Immature natural killer cell (primary cell): Measurements from ENCODE around the gene TUBA4A. TPM values are rescaled to one million over a fixed set of nuclear protein-coding genes. Genes with fewer than 3 reads are reported as not detected.

Source experiments
- DNase-seq, 3 donors: peaks; one replicate each; pipeline ENCODE4 v3.0.0; 2022; ENCODE audit warnings: mixed read lengths in 1 of 3
- H3K27ac Mint-ChIP-seq, 6 donors: one replicate each; pipeline ENCODE4 v1.8.0; 2020; ENCODE audit warnings: mixed read lengths in 6 of 6, mild to moderate bottlenecking in 5 of 6, inconsistent platforms in 4 of 6, moderate library complexity in 3 of 6
- H3K27me3 Mint-ChIP-seq, 3 donors: one replicate each; pipeline ENCODE4 v1.8.0; 2020 to 2021; ENCODE audit warnings: low read depth in 3 of 3, mild to moderate bottlenecking in 3 of 3, mixed read lengths in 3 of 3, moderate library complexity in 3 of 3, inconsistent platforms in 1 of 3
- H3K36me3 Mint-ChIP-seq, 3 donors: one replicate each; pipeline ENCODE4 v1.8.0; 2020; ENCODE audit warnings: mixed read lengths in 3 of 3, inconsistent platforms in 2 of 3, mild to moderate bottlenecking in 2 of 3
- H3K4me1 Mint-ChIP-seq, 2 donors: one replicate each; pipeline ENCODE4 v1.8.0; 2020; ENCODE audit warnings: inconsistent platforms in 2 of 2, mild to moderate bottlenecking in 2 of 2, mixed read lengths in 2 of 2, moderate library complexity in 1 of 2
- H3K4me3 Mint-ChIP-seq, 5 donors: one replicate each; pipeline ENCODE4 v1.8.0; 2020; ENCODE audit warnings: mild to moderate bottlenecking in 5 of 5, mixed read lengths in 5 of 5, inconsistent platforms in 3 of 5, moderate library complexity in 3 of 5
- H3K9me3 Mint-ChIP-seq, 6 donors: one replicate each; pipeline ENCODE4 v1.8.0; 2020; ENCODE audit warnings: mild to moderate bottlenecking in 6 of 6, mixed read lengths in 6 of 6, inconsistent platforms in 4 of 6, moderate library complexity in 3 of 6
- polyA plus RNA-seq, 3 donors: library from polyadenylated mRNA; unstranded; fragments of 300-500 nt; fragmentation: Illumina TruSeq; gene quantifications; one replicate each; pipeline ENCODE4 v1.2.3, GENCODE V29; 2021

The TUBA4A gene
- polyA plus RNA-seq, 3 donors from 2014 or later, result 88.6 to 137 (median 124) TPM

- peak overlapping the region; percentile 68 to 100 (median 99) for H3K27ac Mint-ChIP-seq
- no peak for DNase-seq
- H3K4me3 Mint-ChIP-seq, result peak overlapping the region in 1 of 5 donors; percentile 10
- H3K36me3 Mint-ChIP-seq, result peaks cover 3 to 28% (median 7%) of the 10 kb centered on the region in 3 donors
- H3K27me3 Mint-ChIP-seq, result peaks cover 14 to 27% (median 21%) of the 10 kb centered on the region in 3 donors
- peaks cover 25 to 42% of the 10 kb centered on the region in 2 donors for H3K4me1 Mint-ChIP-seq
- H3K9me3 Mint-ChIP-seq, result no peaks in the 10 kb centered on the region
Observed at GRCh38 chr2:219282943-219283581, 29.3 kb upstream of the TUBA4A start.

- peaks cover 3 to 28% (median 7%) of the 10 kb centered on the region in 3 donors for H3K36me3 Mint-ChIP-seq
- H3K27me3 Mint-ChIP-seq, result peaks cover 20 to 32% (median 27%) of the 10 kb centered on the region in 3 donors
- DNase-seq, result no peak
- H3K27ac Mint-ChIP-seq, result peak overlapping the region; percentile 3 to 100 (median 99)
- H3K4me1 Mint-ChIP-seq, result peaks cover 32 to 49% of the 10 kb centered on the region in 2 donors
- H3K9me3 Mint-ChIP-seq, result no peaks in the 10 kb centered on the region
- H3K4me3 Mint-ChIP-seq, result peak overlapping the region in 1 of 5 donors; percentile 10
Observed at GRCh38 chr2:219282375-219282774, 28.7 kb upstream of the TUBA4A start.

- Mint-ChIP-seq H3K27me3 (peaks cover 21 to 30% (median 27%) of the 10 kb centered on the region in 3 donors), H3K27ac (peak overlapping the region; percentile 99 to 100 (median 99)), H3K9me3 (no peaks in the 10 kb centered on the region), H3K36me3 (peaks cover 3 to 28% (median 7%) of the 10 kb centered on the region in 3 donors), H3K4me1 (peaks cover 34 to 52% of the 10 kb centered on the region in 2 donors), H3K4me3 (no peak overlapping the region)
- no peak for DNase-seq
Observed at GRCh38 chr2:219281588-219281987, 27.9 kb upstream of the TUBA4A start.

DNA sequence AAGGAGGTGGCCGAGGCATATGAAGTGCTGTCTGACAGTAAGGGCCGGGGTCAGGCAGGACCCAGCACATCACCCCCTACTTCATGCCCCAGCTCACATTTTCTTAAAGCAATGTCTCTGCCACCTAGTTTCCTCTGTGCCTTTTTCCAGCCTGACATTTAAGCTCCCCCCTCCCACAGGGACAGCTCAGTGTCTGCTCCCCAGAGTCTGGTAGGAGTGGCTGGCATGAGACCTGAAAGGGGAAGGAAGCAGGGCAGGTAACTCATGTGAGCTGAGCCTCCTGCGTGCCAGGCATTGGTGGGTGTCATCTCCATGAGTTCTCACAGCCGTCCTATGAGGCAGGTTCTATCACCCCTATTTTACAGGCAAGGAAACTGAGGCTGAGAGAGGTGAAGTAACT, 26.9 kb upstream of the TUBA4A start:
- DNase-seq, result no peak
- peaks cover 21 to 30% (median 27%) of the 10 kb centered on the region in 3 donors for H3K27me3 Mint-ChIP-seq
- H3K27ac Mint-ChIP-seq, result peak overlapping the region; percentile 99 to 100 (median 99)
- peaks cover 3 to 28% (median 7%) of the 10 kb centered on the region in 3 donors for H3K36me3 Mint-ChIP-seq
- H3K4me3 Mint-ChIP-seq, result peak overlapping the region; percentile 6 to 93 (median 92)
- peaks cover 34 to 52% of the 10 kb centered on the region in 2 donors for H3K4me1 Mint-ChIP-seq
- no peaks in the 10 kb centered on the region for H3K9me3 Mint-ChIP-seq

DNA sequence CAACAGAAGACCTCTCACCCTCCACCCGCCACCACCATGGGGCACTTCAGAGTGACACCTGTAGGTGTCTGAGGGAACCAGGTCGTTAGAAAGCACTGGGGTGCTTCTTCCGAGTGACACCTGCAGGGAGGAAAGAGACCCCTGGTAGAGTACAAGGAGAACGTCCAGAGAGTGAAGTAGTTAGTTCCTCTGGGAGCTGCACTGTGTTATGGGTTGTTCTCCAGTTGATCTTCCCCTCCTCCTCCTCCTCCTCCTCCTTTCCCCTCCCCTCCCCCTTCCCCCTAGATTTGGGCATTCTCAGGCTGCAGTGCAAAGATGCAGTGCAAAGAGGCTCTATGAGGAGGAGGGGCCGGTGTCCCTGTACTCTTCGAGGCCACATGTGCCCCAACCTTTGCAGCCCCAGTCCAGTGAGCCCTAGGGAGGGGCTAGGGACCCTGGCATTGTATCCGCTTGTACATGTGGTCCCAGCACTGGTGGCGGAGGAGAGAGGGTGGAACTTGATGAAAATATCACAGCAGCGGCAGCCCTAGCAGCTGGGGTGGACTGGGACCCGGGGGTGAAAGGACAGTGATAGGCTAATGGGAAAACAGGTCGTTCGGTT, 26.3 kb upstream of the TUBA4A start:
- peaks cover 34 to 52% of the 10 kb centered on the region in 2 donors for H3K4me1 Mint-ChIP-seq
- DNase-seq, result no peak
- peaks cover 0 to 25% (median 7%) of the 10 kb centered on the region in 3 donors for H3K36me3 Mint-ChIP-seq
- peak overlapping the region; percentile 91 to 93 (median 93) for H3K4me3 Mint-ChIP-seq
- H3K27ac Mint-ChIP-seq, result peak overlapping the region; percentile 99 to 100 (median 99)
- peaks cover 21 to 30% (median 27%) of the 10 kb centered on the region in 3 donors for H3K27me3 Mint-ChIP-seq
- H3K9me3 Mint-ChIP-seq, result no peaks in the 10 kb centered on the region

DNA sequence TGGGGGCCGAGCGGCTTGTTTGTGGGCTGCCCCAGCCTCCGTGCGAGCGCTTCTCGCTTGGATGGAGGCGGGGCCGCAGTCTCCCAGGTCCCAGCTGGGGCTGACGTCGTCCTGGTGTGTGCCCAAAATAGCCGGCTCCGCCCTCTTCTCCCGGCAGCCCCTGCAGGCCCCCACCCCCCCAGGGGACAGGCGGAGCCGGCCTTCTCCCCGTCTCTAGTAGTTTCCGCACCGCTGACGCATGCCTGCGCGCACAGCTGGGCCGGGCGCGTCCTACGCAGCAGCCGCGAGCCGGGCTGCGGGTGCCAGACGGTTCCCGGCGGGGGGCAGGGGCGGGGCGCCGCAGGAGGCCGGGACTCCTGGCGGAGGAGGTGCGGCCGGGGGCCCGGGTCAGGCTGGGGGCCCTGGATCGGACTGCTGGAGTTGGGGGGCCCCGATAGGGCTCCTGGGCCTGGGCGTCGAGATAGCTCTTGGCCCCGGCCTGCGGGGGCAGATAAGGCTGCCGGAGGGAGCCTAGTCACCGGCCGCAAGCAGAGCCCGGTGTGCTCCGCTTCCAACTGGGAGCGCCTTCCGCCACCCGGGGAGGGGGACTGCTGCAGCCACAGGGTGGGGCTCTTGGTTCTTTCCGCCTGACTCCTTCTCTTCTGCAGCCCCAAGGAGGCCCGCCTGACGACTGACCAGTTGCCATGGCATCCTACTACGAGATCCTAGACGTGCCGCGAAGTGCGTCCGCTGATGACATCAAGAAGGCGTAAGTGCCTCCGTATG, 25.6 kb upstream of the TUBA4A start, which contains the start of gene DNAJB2:
TSS of gene DNAJB2 (plus strand) at position 216 of the 765 bp plus-strand sequence. CDS start at position 684, 468 bp downstream.
- Mint-ChIP-seq H3K4me1 (peaks cover 34 to 52% of the 10 kb centered on the region in 2 donors), H3K4me3 (peak within 1 kb of the TSS; percentile 91 to 93 (median 93)), H3K27me3 (peaks cover 21 to 30% (median 27%) of the 10 kb centered on the region in 3 donors), H3K27ac (peak within 1 kb of the TSS; percentile 99 to 100 (median 99)), H3K9me3 (no peaks in the 10 kb centered on the region), H3K36me3 (peaks cover 0 to 25% (median 7%) of the 10 kb centered on the region in 3 donors)
- DNase-seq, result peak; percentile 99 to 100 (median 99)

DNA sequence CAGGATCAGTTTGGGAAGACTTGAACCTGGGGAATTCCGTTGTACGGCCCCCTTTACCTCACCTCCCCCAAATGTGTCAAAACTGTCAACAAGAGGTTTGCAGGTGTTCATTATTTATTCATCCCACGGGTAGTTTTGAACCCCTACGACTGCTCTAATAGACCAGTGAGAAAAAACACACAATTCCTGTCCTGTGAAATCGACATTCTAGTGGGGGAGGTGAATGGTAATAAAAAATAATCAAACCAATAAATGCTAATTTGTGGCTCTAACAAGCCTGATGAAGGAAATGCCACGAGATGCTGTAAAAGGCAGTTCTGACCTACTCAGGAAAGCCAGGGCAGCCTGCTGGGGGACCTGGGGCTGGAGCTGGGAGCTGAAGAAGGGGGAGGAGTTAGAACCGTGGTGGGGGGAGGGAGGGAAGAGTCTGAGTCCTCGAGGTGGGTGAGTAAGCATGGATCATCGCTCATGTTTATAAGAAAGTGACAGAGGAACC, 25.0 kb upstream of the TUBA4A start:
- peak overlapping the region; percentile 99 to 100 (median 99) for H3K27ac Mint-ChIP-seq
- H3K36me3 Mint-ChIP-seq, result peaks cover 0 to 24% (median 7%) of the 10 kb centered on the region in 3 donors

DNA sequence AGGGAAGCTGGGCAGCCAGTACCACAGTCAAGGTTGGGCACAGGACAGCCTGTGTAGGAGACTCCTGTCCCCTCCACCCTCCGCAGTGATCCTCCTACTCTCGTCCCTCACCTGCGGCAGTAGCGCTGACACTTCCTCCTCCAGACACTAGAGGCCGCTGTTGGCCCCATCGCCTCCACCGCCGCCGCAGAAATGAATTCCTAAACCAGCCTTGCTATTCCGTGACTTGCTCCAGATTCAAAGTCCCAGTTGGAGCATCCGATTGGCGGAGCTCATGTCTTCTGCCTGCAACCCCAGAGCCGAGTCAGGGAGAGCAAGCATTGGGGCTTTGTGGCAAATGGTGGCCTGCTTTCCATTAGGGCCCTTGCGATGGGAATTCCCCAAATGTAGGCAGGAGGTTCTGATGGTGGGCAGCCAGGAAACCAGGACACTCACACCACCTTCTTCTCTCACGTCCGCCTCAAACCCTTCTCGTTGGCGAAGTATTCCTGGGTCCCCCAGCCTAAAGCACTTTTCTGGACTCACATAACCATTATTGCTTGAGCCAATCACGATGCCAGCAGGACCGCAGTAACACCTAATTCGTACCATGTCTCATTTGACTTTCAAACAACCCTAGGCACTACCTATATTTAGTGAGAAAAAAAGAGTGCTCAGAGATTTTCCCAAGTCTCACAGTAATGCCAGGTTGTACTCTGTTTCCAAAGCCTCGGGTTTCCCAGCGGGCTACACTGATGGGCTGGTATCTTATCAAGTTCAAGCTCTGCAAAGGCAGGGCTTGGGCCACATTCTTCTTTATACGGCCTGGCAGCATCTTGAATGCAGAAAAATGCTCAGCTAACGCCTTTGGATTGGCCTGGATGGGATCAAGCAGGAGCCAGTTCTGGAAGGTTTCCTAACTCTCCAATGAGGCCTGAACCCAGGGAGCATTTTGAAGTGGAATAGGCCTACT, 24.3 kb upstream of the TUBA4A start:
- DNase-seq, result peak; percentile 75 to 78 (median 77)
- Mint-ChIP-seq H3K27me3 (peaks cover 21 to 30% (median 25%) of the 10 kb centered on the region in 3 donors), H3K36me3 (peaks cover 0 to 18% (median 3%) of the 10 kb centered on the region in 3 donors), H3K4me3 (peak overlapping the region; percentile 88 to 93 (median 92)), H3K27ac (peak overlapping the region; percentile 99 to 100 (median 99)), H3K4me1 (peaks cover 34 to 49% of the 10 kb centered on the region in 2 donors), H3K9me3 (no peaks in the 10 kb centered on the region)

More for the DNA sequence above, 25.0 kb upstream of the TUBA4A start:
- DNase-seq, result no peak
- Mint-ChIP-seq H3K4me3 (peak overlapping the region; percentile 88 to 93 (median 92)), H3K9me3 (no peaks in the 10 kb centered on the region), H3K4me1 (peaks cover 34 to 52% of the 10 kb centered on the region in 2 donors), H3K27me3 (peaks cover 21 to 30% (median 27%) of the 10 kb centered on the region in 3 donors)

DNA sequence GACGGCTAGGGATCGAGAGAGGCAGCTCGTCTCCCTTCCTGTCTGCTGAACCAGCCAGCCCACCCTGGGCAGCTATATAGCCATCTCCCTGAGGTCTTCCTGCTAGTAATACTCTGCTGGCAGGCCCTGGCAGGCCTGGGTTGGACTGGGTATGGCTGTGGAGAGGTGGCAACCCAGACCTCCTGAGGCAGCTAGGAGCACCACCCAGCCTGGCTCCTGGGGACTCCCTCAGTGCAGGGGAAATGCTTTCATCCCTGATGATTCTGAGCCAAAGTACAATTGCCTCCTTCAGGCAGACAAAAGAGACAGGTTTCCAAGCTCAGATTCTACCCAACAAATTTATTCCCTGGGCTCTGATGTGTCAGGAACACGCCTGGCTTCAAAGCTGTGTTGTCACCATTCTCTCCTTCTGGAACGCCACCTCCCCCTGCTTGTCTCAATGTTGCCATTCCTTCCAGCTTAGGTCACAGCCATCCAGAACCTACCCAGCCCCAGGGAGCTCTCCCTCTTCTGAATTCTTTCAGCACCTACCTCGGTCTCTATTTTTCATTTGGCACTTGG, 20.7 kb upstream of the TUBA4A start:
- no peak overlapping the region for H3K27ac Mint-ChIP-seq
- no peak for DNase-seq

DNA sequence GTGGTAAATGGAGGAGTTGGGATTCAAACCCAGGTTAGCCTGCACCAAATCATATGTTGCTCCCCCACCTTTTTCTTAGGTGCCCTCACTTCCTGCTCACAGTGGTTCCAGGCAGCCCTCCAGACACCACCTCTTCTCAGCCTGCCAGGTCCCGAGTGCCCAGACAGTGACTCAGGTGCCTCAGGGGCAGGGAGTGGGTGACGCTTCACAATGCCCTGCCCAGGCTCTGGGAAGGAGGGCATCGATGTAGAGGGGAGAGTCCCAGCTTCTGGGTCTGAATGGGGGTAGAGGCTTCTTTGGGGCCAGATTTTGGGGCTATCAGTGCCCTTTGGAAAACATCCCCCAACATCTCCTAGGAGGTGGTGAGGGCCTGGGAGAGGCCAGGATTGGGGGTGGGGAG, 20.2 kb upstream of the TUBA4A start:
- H3K27me3 Mint-ChIP-seq, result peaks cover 12 to 17% (median 14%) of the 10 kb centered on the region in 3 donors
- H3K27ac Mint-ChIP-seq, result no peak overlapping the region
- H3K9me3 Mint-ChIP-seq, result no peaks in the 10 kb centered on the region
- no peak overlapping the region for H3K4me3 Mint-ChIP-seq
- H3K4me1 Mint-ChIP-seq, result peaks cover 17 to 18% of the 10 kb centered on the region in 2 donors
- no peak for DNase-seq
- H3K36me3 Mint-ChIP-seq, result no peaks in the 10 kb centered on the region

More for the DNA sequence above, 20.7 kb upstream of the TUBA4A start:
- peaks cover 14 to 19% (median 19%) of the 10 kb centered on the region in 3 donors for H3K27me3 Mint-ChIP-seq
- H3K9me3 Mint-ChIP-seq, result no peaks in the 10 kb centered on the region
- no peak overlapping the region for H3K4me3 Mint-ChIP-seq
- H3K4me1 Mint-ChIP-seq, result peaks cover 18 to 21% of the 10 kb centered on the region in 2 donors
- H3K36me3 Mint-ChIP-seq, result no peaks in the 10 kb centered on the region

GRCh38 chr2:219272995-219273394, 19.3 kb upstream of the TUBA4A start:
- peaks cover 4 to 7% (median 7%) of the 10 kb centered on the region in 3 donors for H3K27me3 Mint-ChIP-seq
- no peak overlapping the region for H3K4me3 Mint-ChIP-seq
- H3K4me1 Mint-ChIP-seq, result peaks cover 7 to 9% of the 10 kb centered on the region in 2 donors
- DNase-seq, result no peak
- H3K9me3 Mint-ChIP-seq, result no peaks in the 10 kb centered on the region
- no peaks in the 10 kb centered on the region for H3K36me3 Mint-ChIP-seq
- H3K27ac Mint-ChIP-seq, result no peak overlapping the region

DNA sequence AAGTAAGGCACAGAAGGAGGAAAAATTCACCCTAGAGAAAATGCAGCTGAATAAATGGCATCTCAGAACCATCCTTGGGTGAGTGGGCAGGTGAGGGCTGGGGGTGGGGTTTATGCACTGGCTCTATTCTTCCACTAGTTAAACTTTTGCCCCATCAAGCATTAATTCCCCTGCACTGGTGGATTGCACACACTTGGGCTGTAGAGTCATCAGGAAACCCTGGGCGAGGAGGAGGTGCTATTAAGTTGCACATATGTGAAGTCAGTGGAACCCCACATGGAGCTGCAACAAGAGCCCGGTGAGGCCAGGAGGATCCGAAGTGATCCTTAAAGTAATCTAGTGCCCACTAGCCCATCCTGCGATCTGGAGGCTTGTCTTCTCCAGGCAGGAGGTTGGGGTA, 18.6 kb upstream of the TUBA4A start:
- peaks cover 0 to 2% (median 1%) of the 10 kb centered on the region in 3 donors for H3K27me3 Mint-ChIP-seq
- DNase-seq, result no peak
- no peaks in the 10 kb centered on the region for H3K9me3 Mint-ChIP-seq
- no peak overlapping the region for H3K4me3 Mint-ChIP-seq
- H3K36me3 Mint-ChIP-seq, result no peaks in the 10 kb centered on the region
- peak overlapping the region in 1 of 6 donors; percentile 45 for H3K27ac Mint-ChIP-seq
- peaks cover 1 to 3% of the 10 kb centered on the region in 2 donors for H3K4me1 Mint-ChIP-seq
